ENCODE data around the gene SHB.

The SHB gene

GRCh38 chr9:38020151-38021076, 48.6 kb downstream of the SHB start:
- no peak overlapping the region for H3K14ac ChIP-seq (ENCODE audit: low read length in 2 of 2)
- H2BK12ac ChIP-seq (ENCODE audit: low read length in 2 of 2), result peak overlapping the region in 1 of 2 experiments; percentile 45
- H2BK15ac ChIP-seq (ENCODE audit: low read depth, poor library complexity, severe bottlenecking), result peak overlapping the region; percentile 29
- H4K91ac ChIP-seq (ENCODE audit: low read length), result no peak overlapping the region
- H3K4me3 ChIP-seq (ENCODE audit: insufficient read depth in 1 of 2, low read depth in 1 of 2, low read length in 2 of 2), result no peak overlapping the region
- no peak overlapping the region for H3K4me2 ChIP-seq (ENCODE audit: low read length, poor library complexity, severe bottlenecking)
- peak overlapping the region; percentile 44 for H2AK5ac ChIP-seq (ENCODE audit: low read length, severe bottlenecking)
- H3K4me1 ChIP-seq (ENCODE audit: control insufficient read depth, insufficient read depth, low read depth, low read length), result peaks cover 66% of the 10 kb centered on the region
- H2BK120ac ChIP-seq (ENCODE audit: low read depth, low read length), result peak overlapping the region; percentile 80
- H3K27me3 ChIP-seq (ENCODE audit: control insufficient read depth in 1 of 2, insufficient read depth in 1 of 2, low read length in 2 of 2), result no peaks in the 10 kb centered on the region
- peaks cover 5% of the 10 kb centered on the region for H3K79me1 ChIP-seq (replicated peaks; ENCODE audit: low read length, poor library complexity, severe bottlenecking)
- no peak overlapping the region for H2AFZ ChIP-seq (ENCODE audit: low read depth, low read length)
- H3K18ac ChIP-seq (ENCODE audit: low read depth in 1 of 2, low read length in 2 of 2), result peak overlapping the region in 1 of 2 experiments; percentile 23
- no peak overlapping the region for H3K9ac ChIP-seq (ENCODE audit: low read length)
- H3K27ac ChIP-seq (ENCODE audit: low read length, poor library complexity, severe bottlenecking), result peak overlapping the region; percentile 99
- WGBS, result 81% methylated on average over 10 of the region's 10 CpGs
- no peak overlapping the region for H3K4ac ChIP-seq (ENCODE audit: low read depth in 1 of 2, low read length in 2 of 2)
- H3K36me3 ChIP-seq (ENCODE audit: control insufficient read depth in 1 of 2, insufficient read depth in 2 of 2, low read depth in 1 of 2, low read length in 2 of 2), result peaks cover 8 to 24% of the 10 kb centered on the region in 2 experiments
- H2BK5ac ChIP-seq (ENCODE audit: low read depth, low read length, poor library complexity, severe bottlenecking), result no peak overlapping the region
- DNase-seq, result no peak
- H4K8ac ChIP-seq (ENCODE audit: low read length), result no peak overlapping the region
- no peaks in the 10 kb centered on the region for H3K9me3 ChIP-seq (ENCODE audit: control insufficient read depth, low read length)
- H3K23ac ChIP-seq (ENCODE audit: low read length in 2 of 2), result no peak overlapping the region

- WGBS, result 97% methylated on average over 3 of the region's 3 CpGs
- peak overlapping the region in 1 of 2 experiments; percentile 91 for H3K18ac ChIP-seq (ENCODE audit: low read depth in 1 of 2, low read length in 2 of 2)
Observed at GRCh38 chr9:38019731-38020130, 49.3 kb downstream of the SHB start.

GRCh38 chr9:38018958-38019602, 49.9 kb downstream of the SHB start:
- Histone ChIP-seq H3K4ac (ENCODE audit: low read depth in 1 of 2, low read length in 2 of 2) (peak overlapping the region; percentile 83 to 89), H4K8ac (ENCODE audit: low read length) (peak overlapping the region; percentile 86), H2BK15ac (ENCODE audit: low read depth, poor library complexity, severe bottlenecking) (peak overlapping the region; percentile 73), H3K4me1 (ENCODE audit: control insufficient read depth, insufficient read depth, low read depth, low read length) (peaks cover 63% of the 10 kb centered on the region), H2AK5ac (ENCODE audit: low read length, severe bottlenecking) (peak overlapping the region; percentile 89), H3K23ac (ENCODE audit: low read length in 2 of 2) (no peak overlapping the region), H3K4me3 (ENCODE audit: insufficient read depth in 1 of 2, low read depth in 1 of 2, low read length in 2 of 2) (no peak overlapping the region), H2AFZ (ENCODE audit: low read depth, low read length) (no peak overlapping the region), H3K9me3 (ENCODE audit: control insufficient read depth, low read length) (no peaks in the 10 kb centered on the region), H3K27me3 (ENCODE audit: control insufficient read depth in 1 of 2, insufficient read depth in 1 of 2, low read length in 2 of 2) (no peaks in the 10 kb centered on the region), H3K4me2 (ENCODE audit: low read length, poor library complexity, severe bottlenecking) (no peak overlapping the region), H3K14ac (ENCODE audit: low read length in 2 of 2) (no peak overlapping the region), H3K27ac (ENCODE audit: low read length, poor library complexity, severe bottlenecking) (peak overlapping the region; percentile 99), H3K9ac (ENCODE audit: low read length) (peak overlapping the region; percentile 53), H2BK120ac (ENCODE audit: low read depth, low read length) (peak overlapping the region; percentile 50), H3K18ac (ENCODE audit: low read depth in 1 of 2, low read length in 2 of 2) (peak overlapping the region; percentile 80 to 91), H3K36me3 (ENCODE audit: control insufficient read depth in 1 of 2, insufficient read depth in 2 of 2, low read depth in 1 of 2, low read length in 2 of 2) (peaks cover 21 to 35% of the 10 kb centered on the region in 2 experiments), H3K79me1 (replicated peaks; ENCODE audit: low read length, poor library complexity, severe bottlenecking) (peaks cover 5% of the 10 kb centered on the region), H2BK5ac (ENCODE audit: low read depth, low read length, poor library complexity, severe bottlenecking) (peak overlapping the region; percentile 49), H2BK12ac (ENCODE audit: low read length in 2 of 2) (no peak overlapping the region), H4K91ac (ENCODE audit: low read length) (peak overlapping the region; percentile 83)
- DNase-seq, result peak; percentile 87
- WGBS, result 6% methylated on average over 6 of the region's 6 CpGs

More at GRCh38 chr9:38019731-38020130, 49.3 kb downstream of the SHB start:
- DNase-seq, result no peak
- Histone ChIP-seq H3K27me3 (ENCODE audit: control insufficient read depth in 1 of 2, insufficient read depth in 1 of 2, low read length in 2 of 2) (no peaks in the 10 kb centered on the region), H2AK5ac (ENCODE audit: low read length, severe bottlenecking) (peak overlapping the region; percentile 76), H2BK5ac (ENCODE audit: low read depth, low read length, poor library complexity, severe bottlenecking) (no peak overlapping the region), H3K4me2 (ENCODE audit: low read length, poor library complexity, severe bottlenecking) (no peak overlapping the region), H4K91ac (ENCODE audit: low read length) (no peak overlapping the region), H2BK12ac (ENCODE audit: low read length in 2 of 2) (no peak overlapping the region), H3K4me1 (ENCODE audit: control insufficient read depth, insufficient read depth, low read depth, low read length) (peaks cover 62% of the 10 kb centered on the region), H2BK120ac (ENCODE audit: low read depth, low read length) (peak overlapping the region; percentile 50), H3K79me1 (replicated peaks; ENCODE audit: low read length, poor library complexity, severe bottlenecking) (peaks cover 5% of the 10 kb centered on the region), H3K36me3 (ENCODE audit: control insufficient read depth in 1 of 2, insufficient read depth in 2 of 2, low read depth in 1 of 2, low read length in 2 of 2) (peaks cover 15 to 29% of the 10 kb centered on the region in 2 experiments), H3K9ac (ENCODE audit: low read length) (peak overlapping the region; percentile 53), H3K9me3 (ENCODE audit: control insufficient read depth, low read length) (no peaks in the 10 kb centered on the region), H3K14ac (ENCODE audit: low read length in 2 of 2) (no peak overlapping the region), H3K23ac (ENCODE audit: low read length in 2 of 2) (no peak overlapping the region), H3K4ac (ENCODE audit: low read depth in 1 of 2, low read length in 2 of 2) (peak overlapping the region; percentile 83 to 84), H3K4me3 (ENCODE audit: insufficient read depth in 1 of 2, low read depth in 1 of 2, low read length in 2 of 2) (no peak overlapping the region), H2BK15ac (ENCODE audit: low read depth, poor library complexity, severe bottlenecking) (no peak overlapping the region), H2AFZ (ENCODE audit: low read depth, low read length) (no peak overlapping the region), H4K8ac (ENCODE audit: low read length) (no peak overlapping the region), H3K27ac (ENCODE audit: low read length, poor library complexity, severe bottlenecking) (peak overlapping the region; percentile 99)

All from mesenchymal stem cell (in vitro differentiated cells and primary cell).